Smooth muscle cell (in vitro differentiated cells): ENCODE data around the gene GMDS. TPM values are rescaled to one million over a fixed set of nuclear protein-coding genes. Genes with fewer than 3 reads are reported as not detected.

ENCODE experiments used
- DNase-seq: peaks from one replicate; lab custom pipeline; 2025; ENCODE audit not compliant: unreplicated experiment; lab: John Stamatoyannopoulos, UW
- H2AFZ ChIP-seq: fragments of 200-600 bp; sonication (generic); 2 replicates; pipeline ENCODE4 v1.6.0; 2016; ENCODE audit warnings: antibody characterized with exemption, low read depth, mild to moderate bottlenecking
- H3F3A ChIP-seq: fragments of 200-600 bp; sonication (generic); 2 replicates; pipeline ENCODE4 v1.6.0; 2017; ENCODE audit warnings: antibody characterized with exemption, low read depth
- H3K27ac ChIP-seq: fragments of 200-600 bp; sonication (generic); 2 replicates; pipeline ENCODE4 v1.5.1; 2016; ENCODE audit warnings: low read depth, mild to moderate bottlenecking
- H3K27me3 ChIP-seq: fragments of 200-600 bp; sonication (generic); 2 replicates; pipeline ENCODE4 v1.6.1; 2016; ENCODE audit warnings: low read depth, mild to moderate bottlenecking
- H3K36me3 ChIP-seq: fragments of 200-600 bp; sonication (generic); 2 replicates; pipeline ENCODE4 v1.5.1; 2016; ENCODE audit warnings: low read depth
- H3K4me1 ChIP-seq: fragments of 200-600 bp; sonication (generic); 2 replicates; pipeline ENCODE4 v1.5.1; 2016; ENCODE audit warnings: low read depth
- H3K4me2 ChIP-seq: fragments of 200-600 bp; sonication (generic); 2 replicates; pipeline ENCODE4 v1.6.0; 2016; ENCODE audit warnings: mild to moderate bottlenecking
- H3K4me3 ChIP-seq: fragments of 200-600 bp; sonication (generic); 2 replicates; pipeline ENCODE4 v1.5.1; 2016; ENCODE audit warnings: mild to moderate bottlenecking
- H3K79me2 ChIP-seq: fragments of 200-600 bp; sonication (generic); 2 replicates; pipeline ENCODE4 v1.6.0; 2016; ENCODE audit warnings: low read depth, mild to moderate bottlenecking
- H3K9ac ChIP-seq: fragments of 200-600 bp; sonication (generic); 2 replicates; pipeline ENCODE4 v1.6.0; 2016; ENCODE audit warnings: low read depth
- H3K9me3 ChIP-seq: fragments of 200-600 bp; sonication (generic); replicated peaks from 2 replicates; pipeline ENCODE4 v1.5.1; 2016; ENCODE audit warnings: low read depth
- H4K20me1 ChIP-seq: fragments of 200-600 bp; sonication (generic); 2 replicates; pipeline ENCODE4 v1.6.0; 2016; ENCODE audit warnings: low read depth
- CTCF ChIP-seq: fragments of 200-600 bp; sonication (generic); IDR thresholded peaks from 2 replicates; pipeline ENCODE4 v1.5.1; 2017; ENCODE audit warnings: borderline replicate concordance, mild to moderate bottlenecking, antibody characterized with exemption; ENCODE audit not compliant: insufficient read depth, poor library complexity, severe bottlenecking
- WGBS: methylation state at CpG from one replicate; pipeline ENCODE4 v1.1.7; 2016; ENCODE audit warnings: low lambda C conversion rate; 5-methylcytosine and 5-hydroxymethylcytosine counted together
- polyA plus RNA-seq: library from polyadenylated mRNA; unstranded; fragments of >200 nt; fragmentation: Nextera tagmentation; extraction: Ambion mirVana; gene quantifications from 2 replicates; pipeline ENCODE4 v1.2.1, GENCODE V29; 2016
- total RNA-seq: library from RNA; depleted of rRNA; stranded (reverse); fragments of >200 nt; gene quantifications from 2 replicates; pipeline ENCODE4 v1.2.3, GENCODE V29; 2014

GMDS gene
- total and polyA plus RNA-seq, 2 experiments from 2014 or later, result 3.7 to 8.5 TPM

GRCh38 chr6:1657116-1657770 is 588.2 kb downstream of the GMDS start:
- H2AFZ ChIP-seq, result no peak overlapping the region
- peaks cover 49% of the 10 kb centered on the region for H3K27me3 ChIP-seq
- no peaks in the 10 kb centered on the region for H3F3A ChIP-seq
- no peaks in the 10 kb centered on the region for H4K20me1 ChIP-seq
- no peaks in the 10 kb centered on the region for H3K4me1 ChIP-seq
- no peaks in the 10 kb centered on the region for H3K36me3 ChIP-seq
- no peaks in the 10 kb centered on the region for H3K9me3 ChIP-seq
- H3K4me2 ChIP-seq, result no peak overlapping the region
- H3K27ac ChIP-seq, result no peak overlapping the region
- no peak for DNase-seq
- no peaks in the 10 kb centered on the region for H3K79me2 ChIP-seq
- H3K4me3 ChIP-seq, result no peak overlapping the region
- no peak for TF ChIP-seq CTCF
- WGBS, result 75% methylated on average over 13 of the region's 13 CpGs
- H3K9ac ChIP-seq, result no peak overlapping the region

- H3K9me3 ChIP-seq, result no peaks in the 10 kb centered on the region
- H3K4me1 ChIP-seq, result no peaks in the 10 kb centered on the region
- no peaks in the 10 kb centered on the region for H3K79me2 ChIP-seq
- no peak overlapping the region for H3K4me2 ChIP-seq
- peaks cover 34% of the 10 kb centered on the region for H3K27me3 ChIP-seq
- H3K4me3 ChIP-seq, result no peak overlapping the region
- no peak for DNase-seq
- no peak overlapping the region for H3K27ac ChIP-seq
- H3K9ac ChIP-seq, result no peak overlapping the region
- TF ChIP-seq CTCF, result no peak
- H3F3A ChIP-seq, result no peaks in the 10 kb centered on the region
- no peaks in the 10 kb centered on the region for H3K36me3 ChIP-seq
- H4K20me1 ChIP-seq, result no peaks in the 10 kb centered on the region
- WGBS, result 89% methylated on average over 4 of the region's 4 CpGs
- no peak overlapping the region for H2AFZ ChIP-seq
Measured at GRCh38 chr6:1654054-1654453, 591.4 kb downstream of the GMDS start.

- TF ChIP-seq CTCF, result no peak
- H3F3A ChIP-seq, result no peaks in the 10 kb centered on the region
- H3K9ac ChIP-seq, result no peak overlapping the region
- no peaks in the 10 kb centered on the region for H3K36me3 ChIP-seq
- H3K4me1 ChIP-seq, result no peaks in the 10 kb centered on the region
- H3K4me2 ChIP-seq, result no peak overlapping the region
- no peaks in the 10 kb centered on the region for H3K79me2 ChIP-seq
- H3K27ac ChIP-seq, result no peak overlapping the region
- no peaks in the 10 kb centered on the region for H4K20me1 ChIP-seq
- peaks cover 44% of the 10 kb centered on the region for H3K27me3 ChIP-seq
- no peak for DNase-seq
- no peak overlapping the region for H3K4me3 ChIP-seq
- H2AFZ ChIP-seq, result no peak overlapping the region
- WGBS, result 92% methylated on average over 10 of the region's 10 CpGs
- no peaks in the 10 kb centered on the region for H3K9me3 ChIP-seq
Measured at GRCh38 chr6:1652842-1653241, 592.6 kb downstream of the GMDS start.

- no peak for TF ChIP-seq CTCF
- DNase-seq, result no peak
- Histone ChIP-seq H3F3A (no peaks in the 10 kb centered on the region), H3K27me3 (peaks cover 49% of the 10 kb centered on the region), H3K27ac (no peak overlapping the region), H3K9me3 (no peaks in the 10 kb centered on the region), H4K20me1 (no peaks in the 10 kb centered on the region), H3K4me3 (no peak overlapping the region), H3K36me3 (no peaks in the 10 kb centered on the region), H3K9ac (no peak overlapping the region), H2AFZ (no peak overlapping the region), H3K79me2 (no peaks in the 10 kb centered on the region), H3K4me2 (no peak overlapping the region), H3K4me1 (no peaks in the 10 kb centered on the region)
- WGBS, result 98% methylated on average over 3 of the region's 3 CpGs
Measured at GRCh38 chr6:1651362-1651761, 594.0 kb downstream of the GMDS start.
